Stimulated activated CD8-positive, alpha-beta memory T cell treated with anti-CD3 and anti-CD28 coated beads, Interleukin-7, amount 100 ng/mL, for 4 hours (primary cell): ENCODE data around the gene CRNN.

ENCODE experiments used
- DNase-seq, 2 donors: peaks; one replicate each; pipeline ENCODE4 v3.0.0-alpha.2; 2020; ENCODE audit warnings: low read depth in 2 of 2

The CRNN gene

DNA sequence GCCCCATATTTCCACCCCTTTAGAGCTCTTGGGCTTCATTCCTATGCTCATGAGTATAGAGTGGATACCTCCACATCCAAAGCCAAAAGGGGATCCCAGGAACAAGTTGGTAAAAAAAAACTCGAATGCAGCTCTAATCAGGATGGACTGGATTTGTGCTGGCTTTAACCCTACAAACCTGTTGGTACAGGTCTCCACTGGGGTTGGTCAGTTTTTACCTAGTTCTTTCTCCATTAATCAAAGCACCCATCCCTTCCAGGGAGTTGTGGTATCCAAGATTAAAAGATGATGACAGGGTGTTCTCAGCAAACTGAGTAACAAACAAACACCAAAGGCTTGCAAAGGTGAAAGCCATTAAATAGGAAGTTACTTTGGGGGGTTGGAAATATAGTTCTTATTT lies 5.9 kb upstream of the CRNN start:
- DNase-seq, result no peak

GRCh38 chr1:152415454-152416227 lies 1.6 kb upstream of the CRNN start:
- no peak for DNase-seq

GRCh38 chr1:152412756-152413155 lies 1.3 kb downstream of the CRNN start:
- no peak for DNase-seq

GRCh38 chr1:152411134-152411533 lies 2.9 kb downstream of the CRNN start:
- DNase-seq, result no peak

DNA sequence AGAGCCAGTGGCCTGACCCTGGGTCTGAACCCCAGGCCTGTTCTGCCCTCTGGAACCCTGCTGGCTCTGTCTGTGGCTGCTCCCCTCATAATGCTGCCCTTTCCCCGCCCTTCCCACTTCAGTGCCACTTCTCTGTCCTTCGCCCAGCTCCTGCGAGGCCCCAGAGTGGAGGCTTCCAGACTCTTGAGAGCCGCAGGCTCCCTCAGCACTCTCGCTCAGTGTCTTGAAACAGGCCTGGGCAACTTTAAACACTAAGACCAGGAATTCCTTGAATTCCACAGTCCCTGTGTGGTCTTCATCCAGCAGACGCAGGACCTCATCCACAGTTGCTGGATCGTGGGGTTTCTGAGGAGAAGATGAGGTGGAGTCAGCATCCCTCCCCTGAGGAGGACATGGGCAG lies 3.5 kb downstream of the CRNN start:
- DNase-seq, result no peak

GRCh38 chr1:152410028-152410427 lies 4.0 kb downstream of the CRNN start:
- DNase-seq, result no peak

DNA sequence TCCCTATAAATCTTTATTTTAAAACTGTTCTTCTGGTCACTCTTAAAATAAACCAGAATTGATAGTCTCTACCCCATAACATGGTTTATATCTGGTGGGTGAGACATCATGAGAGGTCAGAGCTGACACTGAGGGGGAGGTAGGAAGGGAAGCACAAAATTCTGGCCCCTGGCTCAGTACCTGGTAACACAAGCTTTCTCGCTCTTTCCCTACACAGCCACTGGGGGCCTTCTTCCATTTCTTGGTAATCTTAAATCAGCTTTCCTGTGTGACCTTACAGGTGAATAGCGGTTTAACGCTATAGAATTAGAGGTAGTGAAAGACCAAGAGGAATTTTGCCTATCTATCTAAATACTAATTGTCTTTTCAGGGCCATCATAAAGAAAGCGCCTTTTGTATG lies 5.4 kb downstream of the CRNN start:
- no peak for DNase-seq

DNA sequence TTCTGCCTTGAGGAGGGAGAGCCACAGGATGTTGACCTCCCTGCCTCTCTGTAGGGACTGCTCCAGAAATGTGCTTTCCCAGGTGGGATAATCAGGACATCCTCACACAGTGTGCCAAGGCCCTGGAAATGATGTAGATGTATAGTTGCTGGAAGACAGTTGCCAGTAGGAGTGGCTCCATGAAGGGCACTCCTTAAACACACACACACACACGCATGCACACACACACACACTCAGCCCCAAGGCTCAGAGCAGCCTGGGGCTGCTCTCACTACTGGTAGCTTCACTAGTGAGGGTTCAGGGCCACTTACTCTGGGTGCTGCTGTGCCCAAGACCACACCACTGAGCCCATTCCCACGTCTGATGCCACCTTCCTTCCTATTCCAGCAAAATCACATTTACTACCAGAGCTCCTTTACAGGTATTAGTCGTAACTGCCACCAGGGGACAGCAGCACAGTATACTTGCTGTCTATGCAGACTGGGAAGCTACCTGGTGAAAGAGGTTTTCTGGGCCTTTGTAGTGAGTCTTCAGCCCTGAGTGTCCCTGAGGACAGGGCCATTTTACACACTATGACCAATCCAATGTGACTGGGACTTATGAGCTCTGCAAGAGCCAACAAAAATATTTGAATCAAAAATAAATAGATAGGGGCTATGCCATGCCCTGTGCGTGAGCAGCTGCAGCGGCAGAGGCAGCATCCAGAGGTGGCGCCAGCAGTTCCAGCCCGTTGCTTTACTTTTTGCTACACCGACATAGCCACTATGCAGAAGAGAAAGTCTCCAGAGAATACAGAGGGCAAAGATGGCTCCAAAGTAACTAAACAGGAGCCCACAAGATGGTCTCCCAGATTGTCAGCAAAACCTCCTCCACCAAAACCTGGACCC lies 15.0 kb downstream of the CRNN start:
- DNase-seq, result no peak

DNA sequence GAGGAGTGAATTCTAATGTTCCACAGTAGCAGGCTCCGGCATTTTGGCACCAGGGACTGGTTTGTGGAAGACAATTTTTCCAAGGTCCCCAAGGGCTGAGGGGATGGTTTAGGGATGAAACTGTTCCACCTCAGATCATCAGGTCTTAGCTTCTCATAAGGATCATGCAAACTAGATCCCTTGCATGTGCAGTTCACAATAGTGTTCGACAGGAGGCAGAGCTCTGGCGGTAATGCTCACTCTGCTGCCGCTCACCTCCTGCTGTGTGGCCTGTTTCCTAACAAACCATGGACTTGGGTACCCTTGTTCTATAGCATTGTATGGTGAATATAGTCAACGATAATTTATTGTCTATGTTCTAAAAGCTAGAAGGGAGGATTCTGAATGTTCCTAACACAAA lies 16.6 kb downstream of the CRNN start:
- DNase-seq, result no peak

GRCh38 chr1:152394151-152394550 lies 19.9 kb downstream of the CRNN start:
- no peak for DNase-seq

DNA sequence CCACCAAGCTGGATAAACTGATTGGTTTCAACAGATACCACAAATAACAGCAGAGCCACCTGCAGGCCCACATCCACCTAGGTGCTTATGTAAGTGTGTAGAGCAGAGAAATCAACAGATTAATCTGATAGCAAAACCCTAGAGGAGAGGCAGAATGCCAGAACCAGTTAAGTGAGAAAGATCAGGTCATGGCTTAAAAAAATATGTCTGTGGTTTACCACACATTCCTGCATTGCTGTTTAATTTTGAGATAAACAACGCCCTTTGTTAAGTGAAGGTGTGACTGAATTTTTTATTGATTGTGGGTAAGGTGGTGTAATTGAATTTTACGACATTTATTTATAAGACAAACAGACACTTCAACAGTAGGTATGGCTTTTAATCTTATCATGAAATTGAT lies 21.2 kb downstream of the CRNN start:
- DNase-seq, result no peak

DNA sequence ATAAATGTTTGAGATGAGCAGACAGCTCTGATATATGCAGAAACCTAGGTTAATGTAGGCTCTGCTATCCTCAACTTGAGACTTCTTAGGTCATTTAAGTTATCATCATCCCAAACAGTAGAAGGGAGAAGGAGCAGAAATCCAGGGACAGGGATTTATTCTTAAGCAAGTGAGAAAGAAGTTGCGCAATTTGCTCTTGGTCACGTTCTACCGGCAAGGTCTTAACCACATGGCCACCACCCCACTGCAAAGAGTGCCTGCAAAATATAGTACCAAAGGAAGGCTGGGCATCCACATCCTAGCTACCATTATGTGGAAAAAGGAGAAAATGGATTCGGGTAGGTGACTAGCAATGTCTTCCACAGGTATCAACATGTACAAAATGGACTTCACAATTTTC lies 25.2 kb downstream of the CRNN start:
- no peak for DNase-seq

GRCh38 chr1:152386940-152387339 lies 27.1 kb downstream of the CRNN start:
- no peak for DNase-seq

- no peak for DNase-seq
Observed at GRCh38 chr1:152380932-152381331, 33.1 kb downstream of the CRNN start.

GRCh38 chr1:152374451-152374850 lies 39.6 kb downstream of the CRNN start:
- no peak for DNase-seq

DNA sequence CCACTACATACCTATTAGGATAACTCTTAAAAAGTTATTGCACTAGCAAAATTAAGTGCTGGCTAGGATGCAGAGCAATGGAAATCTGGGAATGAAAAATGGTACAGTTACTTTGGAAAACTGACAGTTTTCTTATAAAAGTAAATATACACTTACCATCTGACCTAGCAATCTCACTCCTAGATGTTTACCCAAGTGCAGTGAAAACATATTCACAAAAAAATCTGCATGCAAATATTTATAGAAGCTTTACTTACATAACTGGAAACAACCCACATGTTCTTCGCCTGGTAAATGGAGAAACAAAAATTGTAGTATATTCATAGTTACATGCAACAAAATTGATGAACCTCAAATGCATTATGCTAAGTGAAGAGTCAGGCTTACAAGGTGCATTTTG lies 41.4 kb downstream of the CRNN start:
- no peak for DNase-seq

GRCh38 chr1:152367436-152367835 lies 46.6 kb downstream of the CRNN start:
- no peak for DNase-seq

DNA sequence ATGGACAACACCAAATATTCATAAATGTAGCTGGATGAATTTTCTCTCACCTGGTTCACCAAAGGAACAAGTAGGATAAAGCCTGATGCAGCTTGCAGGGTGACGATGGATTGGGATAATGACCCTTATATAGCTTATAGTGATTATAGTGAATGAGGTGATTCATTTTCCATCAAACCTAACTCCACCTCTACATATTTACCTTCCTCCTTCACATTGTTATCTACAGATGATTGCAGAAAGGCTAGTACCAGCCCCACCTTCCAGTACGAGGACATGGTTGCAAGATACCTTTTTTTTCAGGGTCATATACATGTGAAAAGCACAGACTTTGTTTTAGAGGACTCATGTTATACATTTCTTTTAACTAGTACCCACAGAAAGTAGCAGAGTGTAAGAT lies 54.2 kb downstream of the CRNN start, which contains the start of gene FLG2:
FLG2 (minus strand) TSS at position 101 of the 400 bp plus-strand sequence. CDS start 1,122 bp downstream, outside the sequence.
- no peak for DNase-seq
